ENCODE results near the gene NOL6. TPM values are rescaled to one million over a fixed set of nuclear protein-coding genes. Genes with fewer than 3 reads are reported as not detected.
"Not testable (repeated sequence)": the region's sequence is repeated elsewhere in the genome, so short reads cannot be mapped to it uniquely, and the experiment has no call there.

The NOL6 gene
- total RNA-seq, 1 donor from 2014 or later: 34.3 TPM

DNA sequence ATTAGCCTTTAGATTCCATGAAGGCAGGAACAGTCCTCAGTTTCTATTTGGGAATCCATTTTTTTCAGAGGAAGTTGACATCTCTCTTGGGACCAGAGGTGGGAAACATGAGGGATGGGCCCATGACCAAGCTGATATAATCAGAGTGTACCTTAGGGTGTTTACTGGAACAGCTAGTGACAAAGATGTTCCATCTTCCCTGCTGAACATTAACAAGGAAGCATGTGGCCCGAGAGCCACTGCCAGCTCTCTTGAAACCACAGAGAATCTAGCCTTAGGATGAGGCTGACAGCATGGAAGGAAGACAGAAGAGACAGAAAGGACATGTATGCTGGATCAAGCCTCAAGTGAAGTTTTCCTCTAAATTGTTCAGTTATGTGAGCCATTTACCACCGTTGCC, 42.3 kb downstream of the NOL6 start:
- Mint-ChIP-seq H3K27me3 (ENCODE audit: unreplicated experiment) (no peaks in the 10 kb centered on the region), H3K27ac (ENCODE audit: unreplicated experiment) (no peak overlapping the region), H3K36me3 (ENCODE audit: unreplicated experiment) (no peaks in the 10 kb centered on the region), H3K9me3 (ENCODE audit: unreplicated experiment) (no peaks in the 10 kb centered on the region), H3K4me3 (ENCODE audit: unreplicated experiment) (no peak overlapping the region), H3K4me1 (ENCODE audit: unreplicated experiment) (peaks cover 5% of the 10 kb centered on the region)
- DNase-seq (ENCODE audit: extremely low spot score, unreplicated experiment): no peak
- TF ChIP-seq, protein P1, sequence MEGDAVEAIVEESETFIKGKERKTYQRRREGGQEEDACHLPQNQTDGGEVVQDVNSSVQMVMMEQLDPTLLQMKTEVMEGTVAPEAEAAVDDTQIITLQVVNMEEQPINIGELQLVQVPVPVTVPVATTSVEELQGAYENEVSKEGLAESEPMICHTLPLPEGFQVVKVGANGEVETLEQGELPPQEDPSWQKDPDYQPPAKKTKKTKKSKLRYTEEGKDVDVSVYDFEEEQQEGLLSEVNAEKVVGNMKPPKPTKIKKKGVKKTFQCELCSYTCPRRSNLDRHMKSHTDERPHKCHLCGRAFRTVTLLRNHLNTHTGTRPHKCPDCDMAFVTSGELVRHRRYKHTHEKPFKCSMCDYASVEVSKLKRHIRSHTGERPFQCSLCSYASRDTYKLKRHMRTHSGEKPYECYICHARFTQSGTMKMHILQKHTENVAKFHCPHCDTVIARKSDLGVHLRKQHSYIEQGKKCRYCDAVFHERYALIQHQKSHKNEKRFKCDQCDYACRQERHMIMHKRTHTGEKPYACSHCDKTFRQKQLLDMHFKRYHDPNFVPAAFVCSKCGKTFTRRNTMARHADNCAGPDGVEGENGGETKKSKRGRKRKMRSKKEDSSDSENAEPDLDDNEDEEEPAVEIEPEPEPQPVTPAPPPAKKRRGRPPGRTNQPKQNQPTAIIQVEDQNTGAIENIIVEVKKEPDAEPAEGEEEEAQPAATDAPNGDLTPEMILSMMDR (IDR thresholded peaks at IDR 0.05): no peak

DNA sequence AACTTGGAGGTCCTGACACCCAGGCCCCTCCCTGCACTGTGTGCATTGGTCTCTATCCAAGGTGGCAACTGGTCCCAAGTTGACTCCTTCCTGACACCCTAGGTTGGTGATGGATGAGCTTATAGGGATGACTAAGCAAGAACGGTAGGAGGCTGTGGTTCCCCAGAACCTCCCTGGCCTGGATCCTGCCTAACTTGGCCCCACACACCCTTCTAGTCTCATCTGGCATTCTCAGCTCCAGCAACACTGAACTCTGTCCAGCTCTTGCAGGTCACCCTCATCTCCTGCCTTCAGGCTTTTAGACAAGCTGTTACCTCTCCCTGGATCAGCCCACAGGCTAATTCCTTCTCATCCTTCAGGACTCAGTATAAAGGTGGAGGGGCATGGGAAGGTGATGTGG, 42.8 kb downstream of the NOL6 start:
- DNase-seq (ENCODE audit: extremely low spot score, unreplicated experiment): no peak
- no peaks in the 10 kb centered on the region for H3K9me3 Mint-ChIP-seq (ENCODE audit: unreplicated experiment)

DNA sequence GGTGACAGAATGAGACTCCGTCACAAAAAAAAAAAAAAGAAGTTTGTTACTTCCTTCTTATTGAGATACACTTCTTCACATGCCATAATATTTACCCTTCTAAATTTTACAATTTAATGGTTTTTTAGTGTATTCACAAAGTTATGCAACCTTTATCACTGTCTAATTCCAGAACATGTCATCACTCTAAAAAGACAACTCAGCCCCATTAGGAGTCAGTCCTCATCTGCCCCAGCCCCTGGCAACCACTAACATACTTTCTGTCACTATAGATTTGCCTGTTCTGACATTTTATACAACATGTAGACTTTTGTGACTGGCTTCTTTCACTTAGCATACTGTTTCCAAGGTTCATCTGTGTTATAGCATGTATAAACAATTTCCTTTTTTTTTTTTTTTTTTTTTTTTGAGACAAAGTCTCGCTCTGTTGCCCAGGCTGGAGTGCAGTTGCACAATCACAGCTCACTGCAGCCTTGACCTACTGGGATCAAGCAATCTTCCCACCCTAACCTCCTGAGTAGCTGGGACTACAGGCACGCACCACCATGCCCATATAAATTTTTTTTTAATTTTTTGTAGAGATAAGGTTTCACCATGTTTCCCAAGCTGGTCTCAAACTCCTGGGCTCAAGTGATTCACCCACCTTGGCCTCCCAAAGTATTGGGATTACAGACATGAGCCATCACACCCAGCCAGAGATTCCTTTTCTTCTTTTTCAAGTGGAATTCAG, 44.3 kb downstream of the NOL6 start:
- no peak overlapping the region for H3K27ac Mint-ChIP-seq (ENCODE audit: unreplicated experiment)
- H3K9me3 Mint-ChIP-seq (ENCODE audit: unreplicated experiment): no peaks in the 10 kb centered on the region
- no peak for DNase-seq (ENCODE audit: extremely low spot score, unreplicated experiment)
- H3K36me3 Mint-ChIP-seq (ENCODE audit: unreplicated experiment): no peaks in the 10 kb centered on the region
- TF ChIP-seq, protein P1 (IDR thresholded peaks at IDR 0.05): no peak
- H3K27me3 Mint-ChIP-seq (ENCODE audit: unreplicated experiment): no peaks in the 10 kb centered on the region
- H3K4me1 Mint-ChIP-seq (ENCODE audit: unreplicated experiment): no peaks in the 10 kb centered on the region
- H3K4me3 Mint-ChIP-seq (ENCODE audit: unreplicated experiment): no peak overlapping the region

More for the DNA sequence above, 42.8 kb downstream of the NOL6 start:
- TF ChIP-seq, protein P1 (IDR thresholded peaks at IDR 0.05): no peak
- Mint-ChIP-seq H3K27me3 (ENCODE audit: unreplicated experiment) (no peaks in the 10 kb centered on the region), H3K36me3 (ENCODE audit: unreplicated experiment) (no peaks in the 10 kb centered on the region), H3K4me3 (ENCODE audit: unreplicated experiment) (no peak overlapping the region), H3K4me1 (ENCODE audit: unreplicated experiment) (peaks cover 1% of the 10 kb centered on the region), H3K27ac (ENCODE audit: unreplicated experiment) (no peak overlapping the region)

DNA sequence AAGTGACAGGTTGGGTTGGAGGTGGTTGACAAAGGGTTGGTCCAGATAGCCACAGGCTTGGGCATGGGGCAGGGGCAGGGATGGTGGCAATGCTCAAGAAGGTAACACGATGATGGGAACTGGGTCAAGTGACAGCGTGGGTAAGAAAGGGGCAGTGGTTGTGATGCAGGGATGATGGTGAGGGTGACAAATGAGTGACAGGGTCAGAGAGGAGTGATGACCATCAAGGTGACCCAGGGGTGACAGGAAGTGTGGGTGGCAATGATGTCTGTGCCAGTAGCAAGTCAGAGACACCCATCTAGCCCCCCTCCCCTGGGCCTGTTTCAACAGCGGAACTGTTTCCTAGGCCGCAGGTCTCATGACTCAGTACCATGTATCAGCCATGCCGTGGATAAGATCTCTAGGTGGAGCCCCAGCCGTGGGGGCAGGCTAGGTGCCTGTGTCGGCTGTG, 46.9 kb downstream of the NOL6 start:
- DNase-seq (ENCODE audit: extremely low spot score, unreplicated experiment): no peak
- no peak overlapping the region for H3K27ac Mint-ChIP-seq (ENCODE audit: unreplicated experiment)
- H3K9me3 Mint-ChIP-seq (ENCODE audit: unreplicated experiment): no peaks in the 10 kb centered on the region
- TF ChIP-seq, protein P1 (IDR thresholded peaks at IDR 0.05): no peak
- no peaks in the 10 kb centered on the region for H3K4me1 Mint-ChIP-seq (ENCODE audit: unreplicated experiment)
- H3K27me3 Mint-ChIP-seq (ENCODE audit: unreplicated experiment): no peaks in the 10 kb centered on the region
- H3K36me3 Mint-ChIP-seq (ENCODE audit: unreplicated experiment): no peaks in the 10 kb centered on the region
- no peak overlapping the region for H3K4me3 Mint-ChIP-seq (ENCODE audit: unreplicated experiment)

DNA sequence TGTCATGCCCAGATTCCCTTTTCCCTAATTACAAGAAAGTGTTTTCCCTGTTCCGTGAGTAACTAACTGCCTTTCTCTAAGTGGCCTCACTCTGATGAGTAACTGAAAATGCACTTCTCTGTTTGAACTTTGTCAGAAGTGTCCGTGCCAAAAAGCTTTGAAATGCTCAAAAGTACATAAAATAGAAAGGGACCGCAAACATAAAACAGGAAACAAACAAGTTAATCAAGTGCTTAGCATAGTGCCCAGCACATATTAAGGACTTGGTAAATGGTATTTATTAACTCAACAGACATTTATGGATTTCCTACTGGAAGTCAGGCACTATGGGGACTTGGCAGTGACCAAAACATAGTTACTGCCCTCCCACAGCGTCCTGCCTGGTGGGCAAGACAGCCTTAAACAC, 48.6 kb downstream of the NOL6 start:
- DNase-seq (ENCODE audit: extremely low spot score, unreplicated experiment): no peak
- Mint-ChIP-seq H3K4me3 (ENCODE audit: unreplicated experiment) (no peak overlapping the region), H3K27ac (ENCODE audit: unreplicated experiment) (no peak overlapping the region), H3K36me3 (ENCODE audit: unreplicated experiment) (no peaks in the 10 kb centered on the region), H3K9me3 (ENCODE audit: unreplicated experiment) (no peaks in the 10 kb centered on the region), H3K4me1 (ENCODE audit: unreplicated experiment) (no peaks in the 10 kb centered on the region), H3K27me3 (ENCODE audit: unreplicated experiment) (peaks cover 5% of the 10 kb centered on the region)
- TF ChIP-seq, protein P1 (IDR thresholded peaks at IDR 0.05): no peak

DNA sequence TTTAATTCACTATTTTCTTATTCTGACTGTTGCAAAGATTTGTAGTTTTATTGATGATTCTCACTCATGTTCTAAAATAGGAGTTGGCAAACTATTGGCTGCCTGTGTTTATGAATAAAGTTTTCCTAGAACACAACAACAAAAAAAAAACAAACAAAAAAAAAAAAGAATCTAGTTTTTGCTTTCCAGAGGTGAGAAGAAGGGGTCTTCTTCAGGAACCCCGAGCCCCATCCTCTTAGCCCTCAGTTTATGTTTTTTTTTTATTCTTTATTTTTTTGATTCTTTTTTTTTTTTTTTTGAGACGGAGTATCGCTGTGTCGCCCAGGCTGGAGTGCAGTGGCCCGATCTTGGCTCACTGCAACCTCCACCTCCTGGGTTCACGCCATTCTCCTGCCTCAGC, 49.2 kb downstream of the NOL6 start:
- not testable (repeated sequence) for H3K9me3 Mint-ChIP-seq (ENCODE audit: unreplicated experiment); H3K4me1 Mint-ChIP-seq (ENCODE audit: unreplicated experiment); DNase-seq (ENCODE audit: extremely low spot score, unreplicated experiment); H3K36me3 Mint-ChIP-seq (ENCODE audit: unreplicated experiment); H3K4me3 Mint-ChIP-seq (ENCODE audit: unreplicated experiment); H3K27ac Mint-ChIP-seq (ENCODE audit: unreplicated experiment)
- H3K27me3 Mint-ChIP-seq (ENCODE audit: unreplicated experiment): peaks cover 10% of the 10 kb centered on the region

DNA sequence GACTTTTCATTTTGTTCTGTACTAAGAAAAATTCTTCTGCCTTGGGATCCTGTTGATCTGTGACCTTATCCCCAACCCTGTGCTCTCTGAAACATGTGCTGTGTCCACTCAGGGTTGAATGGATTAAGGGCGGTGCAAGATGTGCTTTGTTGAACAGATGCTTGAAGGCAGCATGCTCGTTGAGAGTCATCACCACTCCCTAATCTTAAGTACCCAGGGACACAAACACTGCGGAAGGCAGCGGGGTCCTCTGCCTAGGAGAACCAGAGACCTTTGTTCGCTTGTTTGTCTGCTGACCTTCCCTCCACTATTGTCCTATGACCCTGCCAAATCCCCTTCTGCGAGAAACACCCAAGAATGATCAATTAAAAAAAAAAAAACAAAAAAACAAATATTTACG, 49.7 kb downstream of the NOL6 start:
- H3K4me1 Mint-ChIP-seq (ENCODE audit: unreplicated experiment); H3K9me3 Mint-ChIP-seq (ENCODE audit: unreplicated experiment); DNase-seq (ENCODE audit: extremely low spot score, unreplicated experiment); H3K27ac Mint-ChIP-seq (ENCODE audit: unreplicated experiment); H3K36me3 Mint-ChIP-seq (ENCODE audit: unreplicated experiment); H3K4me3 Mint-ChIP-seq (ENCODE audit: unreplicated experiment): not testable (repeated sequence)
- peaks cover 14% of the 10 kb centered on the region for H3K27me3 Mint-ChIP-seq (ENCODE audit: unreplicated experiment)

Data from osteocyte (in vitro differentiated cells).